GM12891 (cell line): Measurements from ENCODE around the gene METTL9.

Experiments
- DNase-seq: peaks from one replicate; pipeline ENCODE4 v3.0.0; 2011; ENCODE audit warnings: low spot score; ENCODE audit not compliant: insufficient read length
- FAIRE-seq: peaks from 2 replicates; lab custom pipeline; 2011; peaks lifted over from hg19 to GRCh38; lab: Jason Lieb, UNC
- PAX5 ChIP-seq: IDR thresholded peaks from 2 replicates; pipeline ENCODE4 v1.6.1; 2011; ENCODE audit warnings: low read length, moderate library complexity, mild to moderate bottlenecking; ENCODE audit not compliant: insufficient read depth, severe bottlenecking
- POLR2A ChIP-seq: IDR thresholded peaks from 2 replicates; pipeline ENCODE4 v1.6.1; 2011; ENCODE audit warnings: low read depth, low read length, control low read depth
- POLR2AphosphoS5 ChIP-seq: IDR thresholded peaks from 2 replicates; pipeline ENCODE4 v1.6.1; 2011; ENCODE audit warnings: low read depth, low read length, control low read depth
- POU2F2 ChIP-seq: IDR thresholded peaks from 2 replicates; pipeline ENCODE4 v1.6.1; 2011; ENCODE audit warnings: low read depth, mild to moderate bottlenecking, control low read depth, low read length, moderate library complexity
- SPI1 ChIP-seq: IDR thresholded peaks from 2 replicates; pipeline ENCODE4 v1.6.1; 2011; ENCODE audit warnings: low read depth, low read length, control low read depth
- TAF1 ChIP-seq: IDR thresholded peaks from 2 replicates; pipeline ENCODE4 v1.6.1; 2011; ENCODE audit warnings: low read depth, low read length, control low read depth

Gene METTL9

DNA sequence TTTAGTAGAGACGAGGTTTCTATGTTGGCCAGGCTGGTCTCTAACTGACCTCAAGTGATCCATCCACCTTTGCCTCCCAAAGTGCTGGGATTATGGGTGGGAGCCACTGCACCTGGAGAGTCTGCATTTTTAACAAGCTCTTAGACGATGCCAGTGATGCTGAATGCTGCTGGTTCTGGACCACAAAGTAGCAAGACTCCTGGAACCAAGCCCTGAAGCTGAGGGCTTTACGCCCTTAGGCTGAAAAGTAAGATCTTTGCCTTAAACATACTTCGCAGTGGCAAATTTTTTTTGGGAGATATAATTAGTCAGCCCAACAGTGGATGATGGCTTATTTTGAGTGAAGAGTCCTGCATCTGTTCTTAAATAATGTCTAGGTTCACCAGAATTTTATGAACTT lies 14.0 kb downstream of the METTL9 start:
- TF ChIP-seq TAF1, result no peak
- no peak for TF ChIP-seq PAX5
- TF ChIP-seq POU2F2, result no peak
- no peak for TF ChIP-seq SPI1
- TF ChIP-seq POLR2A, result no peak
- TF ChIP-seq POLR2AphosphoS5, result no peak
- DNase-seq (no peak), FAIRE-seq (no peak)

DNA sequence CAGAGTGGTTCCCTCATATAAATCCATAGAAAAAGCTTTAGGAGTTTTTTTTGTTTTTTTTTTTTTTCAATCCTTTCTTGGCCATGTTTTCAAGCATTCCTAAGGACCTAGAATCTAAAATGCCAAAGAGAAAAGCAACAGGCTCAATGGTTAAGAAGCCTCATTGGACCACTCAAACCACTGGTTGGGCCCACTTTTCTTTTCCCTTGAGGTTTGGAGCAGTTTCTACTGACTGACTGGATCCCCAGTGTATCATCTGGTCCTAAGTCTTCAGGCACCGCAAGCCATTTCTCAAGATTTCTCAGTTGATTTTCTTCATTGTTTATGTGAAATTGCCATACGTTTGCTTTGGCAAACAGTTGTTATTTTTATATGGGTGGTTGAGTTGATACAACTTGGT lies 14.4 kb downstream of the METTL9 start:
- no peak for FAIRE-seq
- TF ChIP-seq TAF1 (no peak), POLR2A (no peak), PAX5 (no peak)
- DNase-seq, result no peak

DNA sequence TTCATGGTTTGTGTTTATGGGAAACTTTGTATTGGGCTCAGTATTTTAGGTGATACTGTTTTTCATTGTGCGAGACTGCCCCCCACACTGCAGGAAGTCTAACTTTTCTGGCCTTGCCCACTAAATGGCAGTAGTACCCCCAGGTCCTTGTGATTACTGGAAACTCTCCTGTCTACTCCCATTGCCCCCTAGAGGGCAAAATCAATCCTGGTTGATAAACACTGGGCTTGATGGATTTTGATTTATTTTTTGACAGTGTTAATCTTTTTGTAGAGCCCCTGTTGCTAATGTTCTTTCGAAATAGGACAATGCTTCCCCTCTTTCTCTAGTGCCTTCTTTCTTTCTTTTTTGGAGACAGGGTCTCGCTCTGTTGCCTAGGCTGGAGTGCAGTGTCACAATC lies 15.5 kb downstream of the METTL9 start:
- no peak for FAIRE-seq

DNA sequence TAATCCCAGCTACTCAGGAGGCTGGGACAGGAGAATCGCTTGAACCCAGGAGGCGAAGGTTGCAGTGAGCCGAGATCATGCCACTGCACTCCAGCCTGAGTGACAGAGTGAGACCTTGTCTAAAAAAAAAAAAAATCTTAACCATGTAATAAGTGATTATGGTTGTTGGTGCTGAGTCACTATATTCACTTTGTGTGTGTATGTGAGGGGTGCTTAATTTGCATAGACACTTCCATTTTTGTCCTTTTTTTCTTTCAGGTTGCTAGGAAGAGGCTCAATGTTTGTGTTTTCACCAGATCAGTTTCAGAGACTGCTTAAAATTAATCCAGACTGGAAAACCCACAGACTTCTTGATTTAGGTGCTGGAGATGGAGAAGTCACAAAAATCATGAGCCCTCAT lies 18.2 kb downstream of the METTL9 start:
- no peak for FAIRE-seq
- no peak for DNase-seq
- no peak for TF ChIP-seq PAX5
- no peak for TF ChIP-seq POU2F2
- no peak for TF ChIP-seq POLR2A
- TF ChIP-seq TAF1, result no peak
- TF ChIP-seq SPI1, result no peak
- no peak for TF ChIP-seq POLR2AphosphoS5

More for the DNA sequence above, 15.5 kb downstream of the METTL9 start:
- TF ChIP-seq PAX5, result no peak
- TF ChIP-seq SPI1, result no peak
- TF ChIP-seq TAF1, result no peak
- no peak for TF ChIP-seq POLR2A
- TF ChIP-seq POU2F2, result no peak
- TF ChIP-seq POLR2AphosphoS5, result no peak
- no peak for DNase-seq

DNA sequence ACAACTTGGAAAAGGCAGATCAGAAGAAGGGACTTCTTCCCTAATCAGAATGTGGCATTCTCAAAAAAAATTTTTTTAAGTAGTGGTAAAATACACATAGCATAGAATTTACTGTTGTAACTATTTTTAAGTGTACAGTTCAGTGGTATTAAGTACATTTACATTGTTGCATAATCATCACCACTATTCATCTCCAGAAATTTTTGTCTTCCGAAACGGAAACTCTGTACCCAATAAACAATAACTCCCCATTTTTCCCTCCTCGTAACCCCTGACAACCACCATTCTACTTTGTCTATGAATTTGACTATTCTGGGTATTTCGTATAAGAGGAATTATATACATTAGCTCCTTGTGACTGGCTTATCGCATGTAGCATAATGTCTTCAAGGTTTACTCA lies 18.9 kb downstream of the METTL9 start:
- no peak for TF ChIP-seq TAF1
- TF ChIP-seq POLR2A, result no peak
- TF ChIP-seq POU2F2, result no peak
- no peak for TF ChIP-seq POLR2AphosphoS5
- TF ChIP-seq PAX5, result no peak
- no peak for TF ChIP-seq SPI1
- DNase-seq (no peak), FAIRE-seq (no peak)

DNA sequence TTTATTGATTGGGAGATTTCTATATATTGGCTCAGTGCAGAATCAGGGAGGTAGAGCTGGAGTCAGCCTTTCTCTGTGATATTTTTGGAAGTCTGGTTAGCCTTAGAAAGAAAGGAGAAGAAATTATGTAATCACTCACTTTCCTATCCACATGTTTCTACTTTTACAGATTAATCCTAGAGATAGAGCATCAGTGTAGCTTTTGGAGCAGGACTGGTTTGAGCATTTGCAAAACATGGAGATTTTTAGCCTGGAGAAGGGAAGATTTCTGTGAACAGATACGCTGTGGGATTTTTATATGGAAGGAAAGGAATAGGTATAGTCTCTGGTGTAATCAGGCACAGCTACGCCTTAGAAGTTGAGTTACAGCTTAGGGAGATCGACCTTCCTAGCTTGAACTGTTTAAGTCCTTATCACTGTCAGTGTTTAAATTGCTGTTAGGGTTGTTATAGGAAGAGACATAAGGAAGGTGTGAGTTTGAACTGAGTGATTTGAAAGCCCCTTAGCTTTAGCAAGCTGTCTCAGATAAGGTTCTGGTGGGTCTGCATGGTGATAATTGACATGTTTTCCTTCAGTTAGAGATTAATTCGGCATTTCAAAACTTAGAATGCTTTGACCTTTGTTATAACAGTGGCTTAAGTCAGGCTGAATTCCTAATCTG lies 20.5 kb downstream of the METTL9 start:
- FAIRE-seq (no peak), DNase-seq (no peak)
- TF ChIP-seq POLR2A, result no peak
- TF ChIP-seq PAX5, result no peak
- TF ChIP-seq POU2F2, result no peak
- no peak for TF ChIP-seq SPI1

DNA sequence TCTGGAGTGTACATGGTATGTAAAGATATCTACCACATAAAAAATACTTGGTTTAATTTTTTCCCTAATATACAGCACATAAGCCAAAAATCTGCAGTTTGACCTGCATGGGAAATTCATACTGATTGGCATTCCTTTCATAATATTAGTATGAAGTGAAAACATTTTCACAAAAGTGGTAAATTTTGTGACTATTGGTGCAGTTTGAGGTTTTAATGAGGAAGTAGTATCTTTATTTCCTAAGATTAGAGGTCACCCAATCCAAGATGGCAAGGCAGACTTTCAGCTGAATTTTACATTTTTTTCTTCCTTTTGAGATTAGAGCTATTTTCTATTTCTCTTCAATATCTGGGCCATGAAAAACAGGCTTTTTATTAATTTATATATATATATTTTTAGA lies 21.2 kb downstream of the METTL9 start:
- FAIRE-seq (no peak), DNase-seq (no peak)
- TF ChIP-seq POU2F2 (no peak), PAX5 (no peak), POLR2AphosphoS5 (no peak), POLR2A (no peak), SPI1 (no peak), TAF1 (no peak)

DNA sequence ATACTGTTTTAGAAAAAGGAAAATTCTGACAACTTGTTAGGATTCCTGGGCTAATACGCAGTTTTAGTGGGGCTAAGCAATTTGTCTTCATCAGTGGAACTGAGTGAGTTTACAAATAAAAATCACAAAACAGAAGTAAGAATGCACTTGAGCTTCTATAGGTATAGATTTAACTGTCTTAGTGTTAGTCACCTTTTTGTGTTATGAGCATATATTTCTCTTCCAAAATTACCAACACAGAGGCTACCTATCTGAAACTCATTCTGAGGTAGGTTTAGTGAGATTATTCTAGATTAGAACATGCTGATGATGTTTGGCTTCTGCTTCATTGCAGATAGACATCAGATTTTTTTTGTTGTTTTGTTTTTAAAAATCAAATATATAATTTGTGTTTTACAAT lies 23.2 kb downstream of the METTL9 start:
- TF ChIP-seq POLR2A, result no peak
- no peak for TF ChIP-seq POU2F2
- no peak for TF ChIP-seq POLR2AphosphoS5
- no peak for DNase-seq
- FAIRE-seq, result no peak

DNA sequence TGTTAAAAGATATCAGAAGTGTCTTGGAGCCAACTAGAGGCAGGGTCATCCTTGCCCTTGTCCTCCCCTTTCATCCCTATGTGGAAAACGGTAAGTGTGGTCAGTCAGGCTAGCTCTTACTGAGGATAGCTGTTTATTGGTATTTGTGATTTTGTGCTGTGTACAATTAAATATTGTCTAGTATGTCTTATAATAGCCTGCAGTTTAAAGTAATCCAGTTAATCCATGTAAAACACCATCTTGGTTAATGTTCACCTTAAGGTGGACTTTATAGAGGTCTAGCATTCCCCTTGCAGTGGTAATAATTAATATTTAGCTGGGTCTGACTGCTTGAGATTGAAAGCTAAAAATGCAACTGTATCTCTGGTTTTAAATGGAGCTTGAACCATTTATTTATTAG lies 25.6 kb downstream of the METTL9 start:
- TF ChIP-seq TAF1, result no peak
- no peak for TF ChIP-seq PAX5
- TF ChIP-seq POLR2A, result no peak
- no peak for TF ChIP-seq POLR2AphosphoS5
- no peak for TF ChIP-seq POU2F2
- no peak for TF ChIP-seq SPI1
- no peak for DNase-seq
- no peak for FAIRE-seq

DNA sequence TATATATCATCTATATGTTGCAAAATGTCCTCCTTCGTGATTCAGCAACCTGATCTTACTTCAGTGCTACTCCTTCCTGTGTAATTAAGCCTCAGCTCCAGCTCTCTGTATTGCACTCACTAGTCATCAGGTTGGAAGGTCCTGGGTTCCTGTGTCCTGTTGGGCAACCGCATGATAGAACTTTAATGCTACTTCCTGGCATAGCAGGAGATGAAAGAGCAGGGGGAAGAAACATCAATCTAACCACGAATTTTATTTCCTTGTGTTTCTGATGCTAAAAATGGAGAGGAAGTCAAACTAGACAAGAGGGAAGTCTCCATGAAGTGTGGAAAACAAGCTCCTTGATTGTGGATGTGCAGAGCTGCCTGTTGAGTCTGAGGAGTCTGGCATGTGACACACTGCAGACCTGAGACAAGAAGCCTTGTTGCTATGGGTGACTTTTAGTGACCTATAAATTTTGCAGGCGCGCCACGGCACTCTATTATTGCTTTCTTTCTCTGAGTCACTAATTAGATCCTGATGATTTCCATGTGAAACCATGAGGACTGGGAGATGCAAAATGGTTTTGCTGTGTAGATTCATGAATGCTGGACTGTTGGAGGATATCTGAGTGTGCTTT lies 27.4 kb downstream of the METTL9 start:
- DNase-seq, result no peak
- TF ChIP-seq POU2F2 (no peak), POLR2AphosphoS5 (no peak), POLR2A (no peak), SPI1 (no peak), TAF1 (no peak), PAX5 (no peak)
- no peak for FAIRE-seq
